SKM-1 treated with dmso at 0.1 percent for 144 hours (cell line): ENCODE results near the gene SNX9.

Experiments used
- DNase-seq: peaks from one replicate; lab custom pipeline; 2025; ENCODE audit not compliant: unreplicated experiment; lab: John Stamatoyannopoulos, UW

The SNX9 gene

GRCh38 chr6:157975456-157975855 lies 152.4 kb downstream of the SNX9 start:
- DNase-seq, result no peak

GRCh38 chr6:157976345-157977175 lies 153.5 kb downstream of the SNX9 start:
- DNase-seq, result no peak

GRCh38 chr6:157977176-157977804 lies 154.2 kb downstream of the SNX9 start:
- DNase-seq, result no peak

- DNase-seq, result no peak
Measured at GRCh38 chr6:157978021-157978783, 155.2 kb downstream of the SNX9 start.

- DNase-seq, result no peak
Measured at GRCh38 chr6:157980288-157981131, 157.5 kb downstream of the SNX9 start.

GRCh38 chr6:157981132-157981394 lies 158.0 kb downstream of the SNX9 start:
- no peak for DNase-seq

- peak; percentile 50 for DNase-seq
Measured at GRCh38 chr6:157981395-157982101, 158.5 kb downstream of the SNX9 start, which contains the start of gene SYNJ2. Gene SYNJ2, plus strand, starts transcription at chr6:157981863. Its CDS starts 99 bp downstream, at chr6:157981962.

- no peak for DNase-seq
Measured at GRCh38 chr6:157982102-157982562, 159.1 kb downstream of the SNX9 start.

GRCh38 chr6:157982563-157983405 lies 159.7 kb downstream of the SNX9 start:
- no peak for DNase-seq

GRCh38 chr6:157983406-157984119 lies 160.5 kb downstream of the SNX9 start:
- DNase-seq, result no peak

GRCh38 chr6:157984128-157984527 lies 161.1 kb downstream of the SNX9 start:
- DNase-seq, result no peak

GRCh38 chr6:157984686-157985225 lies 161.7 kb downstream of the SNX9 start:
- DNase-seq, result no peak

- DNase-seq, result no peak
Measured at GRCh38 chr6:157985378-157986155, 162.5 kb downstream of the SNX9 start.

GRCh38 chr6:157987788-157988699 lies 165.0 kb downstream of the SNX9 start:
- no peak for DNase-seq

- DNase-seq, result no peak
Measured at GRCh38 chr6:157988700-157989063, 165.6 kb downstream of the SNX9 start.

GRCh38 chr6:157989541-157990289 lies 166.7 kb downstream of the SNX9 start:
- no peak for DNase-seq
